GM21526 (cell line): ENCODE results near the gene ZSWIM5.
"Not testable (repeated sequence)": the region's sequence is repeated elsewhere in the genome, so short reads cannot be mapped to it uniquely, and the experiment has no call there.

Experiments
- ATAC-seq: cut with Tn5 transposase; IDR thresholded peaks from one replicate; pipeline ENCODE4 v1.9.1; 2021; ENCODE audit warnings: moderate library complexity; ENCODE audit not compliant: unreplicated experiment, low FRiP score

The ZSWIM5 gene

GRCh38 chr1:45097944-45098343 is 108.5 kb downstream of the ZSWIM5 start:
- no peak for ATAC-seq

GRCh38 chr1:45097079-45097478 is 109.3 kb downstream of the ZSWIM5 start:
- ATAC-seq: no peak

GRCh38 chr1:45095450-45095849 is 111.0 kb downstream of the ZSWIM5 start:
- no peak for ATAC-seq

- ATAC-seq: not testable (repeated sequence)
Measured at GRCh38 chr1:45094371-45094770, 112.0 kb downstream of the ZSWIM5 start.

- ATAC-seq: no peak
Measured at GRCh38 chr1:45093334-45093733, 113.1 kb downstream of the ZSWIM5 start.

GRCh38 chr1:45089711-45090110 is 116.7 kb downstream of the ZSWIM5 start:
- ATAC-seq: no peak

- ATAC-seq: no peak
Measured at GRCh38 chr1:45084562-45084961, 121.8 kb downstream of the ZSWIM5 start.

- ATAC-seq: no peak
Measured at GRCh38 chr1:45079533-45079932, 126.9 kb downstream of the ZSWIM5 start.

GRCh38 chr1:45076959-45077358 is 129.4 kb downstream of the ZSWIM5 start:
- not testable (repeated sequence) for ATAC-seq

GRCh38 chr1:45071567-45071966 is 134.8 kb downstream of the ZSWIM5 start:
- no peak for ATAC-seq

GRCh38 chr1:45067806-45068205 is 138.6 kb downstream of the ZSWIM5 start:
- ATAC-seq: no peak

GRCh38 chr1:45065083-45065482 is 141.3 kb downstream of the ZSWIM5 start:
- ATAC-seq: no peak

- ATAC-seq: not testable (repeated sequence)
Measured at GRCh38 chr1:45062463-45062862, 143.9 kb downstream of the ZSWIM5 start.

- ATAC-seq: no peak
Measured at GRCh38 chr1:45059829-45060228, 146.6 kb downstream of the ZSWIM5 start.

GRCh38 chr1:45057542-45057941 is 148.9 kb downstream of the ZSWIM5 start:
- ATAC-seq: no peak

- no peak for ATAC-seq
Measured at GRCh38 chr1:45051005-45051772, 155.2 kb downstream of the ZSWIM5 start.

- ATAC-seq: no peak
Measured at GRCh38 chr1:45047032-45047431, 159.4 kb downstream of the ZSWIM5 start.

GRCh38 chr1:45044916-45045315 is 161.5 kb downstream of the ZSWIM5 start:
- ATAC-seq: no peak

- ATAC-seq: no peak
Measured at GRCh38 chr1:45043094-45043493, 163.3 kb downstream of the ZSWIM5 start.

- no peak for ATAC-seq
Measured at GRCh38 chr1:45040297-45040696, 166.1 kb downstream of the ZSWIM5 start.

GRCh38 chr1:45038661-45039364 is 167.6 kb downstream of the ZSWIM5 start:
- no peak for ATAC-seq

GRCh38 chr1:45038240-45038639 is 168.2 kb downstream of the ZSWIM5 start:
- ATAC-seq: no peak
